Uterus (tissue), 4 donors: ENCODE results near the gene CYP26B1. TPM values are rescaled to one million over a fixed set of nuclear protein-coding genes. Genes with fewer than 3 reads are reported as not detected.
"Not testable (repeated sequence)": the region's sequence is repeated elsewhere in the genome, so short reads cannot be mapped to it uniquely, and the experiment has no call there.

Experiments
- DNase-seq, 2 donors: peaks; one replicate each; pipeline ENCODE4 v3.0.0-alpha.2; 2019 to 2020
- H3K27ac ChIP-seq, 2 donors: fragments of 200-600 bp; sonication (generic); 1 replicate in 1 of 2; 2 replicates in 1 of 2; pipeline ENCODE4 v1.5.1; 2016 to 2018
- H3K27me3 ChIP-seq, 2 donors: fragments of 200-600 bp; sonication (generic); one replicate each; pipeline ENCODE4 v1.5.1; 2018 to 2019; ENCODE audit warnings: control low read depth in 1 of 2
- H3K36me3 ChIP-seq, 2 donors: fragments of 200-600 bp; sonication (generic); one replicate each; pipeline ENCODE4 v1.5.1; 2019; ENCODE audit warnings: control low read depth in 1 of 2
- H3K4me1 ChIP-seq, 2 donors: fragments of 200-600 bp; sonication (generic); one replicate each; pipeline ENCODE4 v1.5.1; 2018 to 2019; ENCODE audit warnings: control low read depth in 1 of 2
- H3K4me3 ChIP-seq, 2 donors: fragments of 200-600 bp; sonication (generic); 1 replicate in 1 of 2; 2 replicates in 1 of 2; pipeline ENCODE4 v1.5.1; 2018 to 2019; ENCODE audit warnings: mild to moderate bottlenecking in 1 of 2
- H3K9me3 ChIP-seq, 2 donors: fragments of 200-600 bp; sonication (generic); one replicate each; pipeline ENCODE4 v1.5.1; 2019; ENCODE audit warnings: control low read depth in 1 of 2
- CTCF ChIP-seq, 4 experiments: fragments of 200-600 bp in 2 of 4; fragments of 450-650 bp in 2 of 4; sonication (generic) in 2 of 4; IDR thresholded peaks; one replicate each; pipeline ENCODE4 v1.5.1; 2016 to 2019; ENCODE audit warnings: antibody characterized with exemption in 4 of 4, mild to moderate bottlenecking in 2 of 4, moderate library complexity in 1 of 4
- POLR2A ChIP-seq, 2 donors: fragments of 450-650 bp; IDR thresholded peaks; one replicate each; pipeline ENCODE4 v1.6.1; 2016; ENCODE audit warnings: antibody characterized with exemption in 2 of 2, mild to moderate bottlenecking in 1 of 2, moderate library complexity in 1 of 2
- intact Hi-C: fragments of 100-400 bp; cut with DNase I; formaldehyde crosslinking; loops from one replicate; pipeline ENCODE4 v1.15.1; 2023; ENCODE audit warnings: low total_unique reads
- total RNA-seq, 4 donors: library from RNA; depleted of rRNA in 3 of 4; stranded (reverse); fragments of >200 nt in 3 of 4; gene quantifications; one replicate each; pipeline versions ENCODE4 v1.1.0 to v1.2.4, GENCODE V29; 2014 to 2023
- donor health status: DM: yes; HTN: yes; CAD: no.

The CYP26B1 gene
- total RNA-seq, 4 donors from 2014 or later = 0.59 to 6.5 (median 1.4) TPM; not detected in 1

- no peaks in the 10 kb centered on the region for H3K4me1 ChIP-seq
- no peak overlapping the region for H3K4me3 ChIP-seq
- no peaks in the 10 kb centered on the region for H3K36me3 ChIP-seq
- H3K9me3 ChIP-seq = no peaks in the 10 kb centered on the region
- H3K27ac ChIP-seq = no peak overlapping the region
- no peak for DNase-seq
- intact Hi-C loops = no loop called here
- no peaks in the 10 kb centered on the region for H3K27me3 ChIP-seq
- TF ChIP-seq CTCF (IDR thresholded peaks at IDR 0.05) (no peak), POLR2A (IDR thresholded peaks at IDR 0.05) (no peak)
Measured at GRCh38 chr2:72089028-72089427, 58.6 kb downstream of the CYP26B1 start.

- H3K36me3 ChIP-seq, H3K27me3 ChIP-seq, H3K9me3 ChIP-seq, H3K4me1 ChIP-seq, DNase-seq, intact Hi-C loops, H3K27ac ChIP-seq, H3K4me3 ChIP-seq: not testable (repeated sequence)
Measured at GRCh38 chr2:72086871-72087633, 60.6 kb downstream of the CYP26B1 start.

GRCh38 chr2:72085513-72085912, 62.1 kb downstream of the CYP26B1 start:
- DNase-seq = no peak
- no peak overlapping the region for H3K27ac ChIP-seq
- H3K36me3 ChIP-seq = no peaks in the 10 kb centered on the region
- H3K4me3 ChIP-seq = no peak overlapping the region
- H3K4me1 ChIP-seq = no peaks in the 10 kb centered on the region
- H3K9me3 ChIP-seq = no peaks in the 10 kb centered on the region
- no peak for TF ChIP-seq POLR2A (IDR thresholded peaks at IDR 0.05)
- no peak for TF ChIP-seq CTCF (IDR thresholded peaks at IDR 0.05)
- no peaks in the 10 kb centered on the region for H3K27me3 ChIP-seq
- intact Hi-C loops = no loop called here

GRCh38 chr2:72085036-72085435, 62.6 kb downstream of the CYP26B1 start:
- Histone ChIP-seq H3K9me3 (no peaks in the 10 kb centered on the region), H3K27me3 (no peaks in the 10 kb centered on the region), H3K4me1 (no peaks in the 10 kb centered on the region), H3K4me3 (no peak overlapping the region), H3K36me3 (no peaks in the 10 kb centered on the region), H3K27ac (no peak overlapping the region)
- intact Hi-C loops = no loop called here
- no peak for DNase-seq
- TF ChIP-seq POLR2A (IDR thresholded peaks at IDR 0.05) (no peak), CTCF (IDR thresholded peaks at IDR 0.05) (no peak)

GRCh38 chr2:72084584-72084976, 63.1 kb downstream of the CYP26B1 start:
- no peaks in the 10 kb centered on the region for H3K36me3 ChIP-seq
- H3K4me3 ChIP-seq = no peak overlapping the region
- intact Hi-C loops = no loop called here
- DNase-seq = no peak
- no peaks in the 10 kb centered on the region for H3K4me1 ChIP-seq
- no peaks in the 10 kb centered on the region for H3K27me3 ChIP-seq
- no peak overlapping the region for H3K27ac ChIP-seq
- TF ChIP-seq CTCF (IDR thresholded peaks at IDR 0.05) = no peak
- no peak for TF ChIP-seq POLR2A (IDR thresholded peaks at IDR 0.05)
- H3K9me3 ChIP-seq = no peaks in the 10 kb centered on the region
